Thyroid gland (tissue), 4 donors: Measurements from ENCODE around the gene IL24. TPM values are rescaled to one million over a fixed set of nuclear protein-coding genes. Genes with fewer than 3 reads are reported as not detected.

ENCODE experiments used
- DNase-seq, 2 donors: peaks; one replicate each; pipeline ENCODE4 v3.0.0-alpha.2; 2019
- H3K27ac ChIP-seq, 3 donors: fragments of 200-600 bp; sonication (generic); 1 replicate in 2 of 3; 2 replicates in 1 of 3; pipeline ENCODE4 v1.5.1; 2016 to 2019; ENCODE audit warnings: mild to moderate bottlenecking in 1 of 3, moderate library complexity in 1 of 3
- H3K27me3 ChIP-seq: fragments of 200-600 bp; sonication (generic); one replicate; pipeline ENCODE4 v1.5.1; 2019
- H3K36me3 ChIP-seq, 2 donors: fragments of 200-600 bp; sonication (generic); one replicate each; pipeline ENCODE4 v1.5.1; 2016 to 2019
- H3K4me1 ChIP-seq, 2 donors: fragments of 200-600 bp; sonication (generic); one replicate each; pipeline ENCODE4 v1.5.1; 2017 to 2019
- H3K4me3 ChIP-seq, 3 donors: fragments of 200-600 bp; sonication (generic); replicated peaks in 1 of 3; 1 replicate in 2 of 3; 2 replicates in 1 of 3; pipeline ENCODE4 v1.5.1; 2016; ENCODE audit warnings: mild to moderate bottlenecking in 1 of 3
- H3K9me3 ChIP-seq: fragments of 200-600 bp; sonication (generic); one replicate; pipeline ENCODE4 v1.5.1; 2017
- POLR2A ChIP-seq, 2 donors: fragments of 450-650 bp; IDR thresholded peaks; one replicate each; pipeline ENCODE4 v1.6.1; 2017; ENCODE audit warnings: antibody characterized with exemption in 2 of 2, mild to moderate bottlenecking in 2 of 2, moderate library complexity in 1 of 2
- WGBS, 2 donors: methylation state at CpG; one replicate each; pipeline ENCODE4 v1.1.5; 2017; 5-methylcytosine and 5-hydroxymethylcytosine counted together
- intact Hi-C: fragments of 100-400 bp; cut with DNase I; formaldehyde crosslinking; loops from one replicate; pipeline ENCODE4 v1.15.1; 2023
- total RNA-seq, 4 donors: library from RNA; depleted of rRNA; stranded (reverse); fragments of >200 nt; gene quantifications; one replicate each; pipeline ENCODE4 v1.2.3, GENCODE V29; 2016
- TF ChIP-seq, protein P1 (sequence below), 6 experiments: fragments of 200-600 bp in 3 of 6; fragments of 450-650 bp in 3 of 6; sonication (generic) in 3 of 6; IDR thresholded peaks; one replicate each; pipeline ENCODE4 v1.5.1; 2016 to 2019; ENCODE audit warnings: antibody characterized with exemption in 6 of 6, mild to moderate bottlenecking in 2 of 6, inconsistent platforms in 1 of 6, moderate library complexity in 1 of 6

IL24 gene
- total RNA-seq, 4 donors from 2014 or later, result not detected

DNA sequence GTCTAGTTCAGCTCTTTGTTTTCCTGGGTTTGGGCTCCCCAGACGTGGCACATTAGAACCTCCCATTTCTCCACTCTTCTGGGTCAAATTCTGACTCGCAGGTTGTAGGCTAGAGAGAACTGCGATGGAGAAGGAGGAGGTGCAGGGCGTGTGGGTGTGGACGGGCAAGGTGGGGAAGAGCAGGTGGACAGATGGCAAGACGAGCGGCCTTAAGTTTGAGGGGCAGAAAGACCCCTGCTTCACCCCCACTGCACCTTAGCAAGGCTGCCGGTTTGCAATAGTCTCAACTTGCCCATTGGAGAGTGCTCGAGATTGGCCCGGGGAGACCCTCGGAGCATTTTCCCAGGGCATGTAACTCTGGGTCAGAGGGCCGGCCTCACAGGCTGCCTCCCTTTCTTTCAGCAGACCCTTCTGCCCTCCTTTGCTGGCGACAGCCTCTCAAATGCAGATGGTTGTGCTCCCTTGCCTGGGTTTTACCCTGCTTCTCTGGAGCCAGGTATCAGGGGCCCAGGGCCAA lies 1.7 kb downstream of the IL24 start:
- no peak overlapping the region for H3K27ac ChIP-seq
- H3K9me3 ChIP-seq, result no peaks in the 10 kb centered on the region
- no peak for DNase-seq
- no peaks in the 10 kb centered on the region for H3K36me3 ChIP-seq
- peaks cover 0 to 21% of the 10 kb centered on the region in 2 donors for H3K4me1 ChIP-seq
- H3K27me3 ChIP-seq, result no peaks in the 10 kb centered on the region
- intact Hi-C loops, result no loop called here
- no peak overlapping the region for H3K4me3 ChIP-seq
- TF ChIP-seq POLR2A (IDR thresholded peaks at IDR 0.05), result no peak
- TF ChIP-seq, protein P1, sequence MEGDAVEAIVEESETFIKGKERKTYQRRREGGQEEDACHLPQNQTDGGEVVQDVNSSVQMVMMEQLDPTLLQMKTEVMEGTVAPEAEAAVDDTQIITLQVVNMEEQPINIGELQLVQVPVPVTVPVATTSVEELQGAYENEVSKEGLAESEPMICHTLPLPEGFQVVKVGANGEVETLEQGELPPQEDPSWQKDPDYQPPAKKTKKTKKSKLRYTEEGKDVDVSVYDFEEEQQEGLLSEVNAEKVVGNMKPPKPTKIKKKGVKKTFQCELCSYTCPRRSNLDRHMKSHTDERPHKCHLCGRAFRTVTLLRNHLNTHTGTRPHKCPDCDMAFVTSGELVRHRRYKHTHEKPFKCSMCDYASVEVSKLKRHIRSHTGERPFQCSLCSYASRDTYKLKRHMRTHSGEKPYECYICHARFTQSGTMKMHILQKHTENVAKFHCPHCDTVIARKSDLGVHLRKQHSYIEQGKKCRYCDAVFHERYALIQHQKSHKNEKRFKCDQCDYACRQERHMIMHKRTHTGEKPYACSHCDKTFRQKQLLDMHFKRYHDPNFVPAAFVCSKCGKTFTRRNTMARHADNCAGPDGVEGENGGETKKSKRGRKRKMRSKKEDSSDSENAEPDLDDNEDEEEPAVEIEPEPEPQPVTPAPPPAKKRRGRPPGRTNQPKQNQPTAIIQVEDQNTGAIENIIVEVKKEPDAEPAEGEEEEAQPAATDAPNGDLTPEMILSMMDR (IDR thresholded peaks at IDR 0.05), result no peak
- 89% methylated on average over 13 of the region's 13 CpGs for WGBS, 2 donors

DNA sequence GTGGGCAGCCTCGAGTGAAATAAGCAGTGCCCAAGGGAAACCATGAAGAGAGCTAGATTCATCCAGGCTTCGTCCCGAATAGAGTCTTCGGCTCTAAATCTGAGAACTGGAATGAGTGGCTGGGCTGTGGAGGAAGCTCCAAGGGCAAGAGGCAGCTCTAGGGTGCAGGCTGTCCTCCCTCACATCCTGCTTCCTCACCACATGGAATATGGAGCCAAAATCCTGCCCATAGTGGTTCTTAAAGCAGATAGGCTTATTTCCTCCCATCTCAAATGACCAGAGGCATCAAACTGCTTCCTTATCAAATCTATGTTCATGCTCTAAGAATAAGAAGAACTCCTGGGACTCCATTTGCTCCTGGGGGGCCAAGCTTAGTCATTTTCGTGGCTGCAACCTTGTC lies 2.5 kb downstream of the IL24 start:
- H3K4me1 ChIP-seq, result peaks cover 0 to 21% of the 10 kb centered on the region in 2 donors
- intact Hi-C loops, result loop anchor here (10.0 kb wide), 1 partner anchor 95 kb away; no protein-coding TSS in a partner anchor

DNA sequence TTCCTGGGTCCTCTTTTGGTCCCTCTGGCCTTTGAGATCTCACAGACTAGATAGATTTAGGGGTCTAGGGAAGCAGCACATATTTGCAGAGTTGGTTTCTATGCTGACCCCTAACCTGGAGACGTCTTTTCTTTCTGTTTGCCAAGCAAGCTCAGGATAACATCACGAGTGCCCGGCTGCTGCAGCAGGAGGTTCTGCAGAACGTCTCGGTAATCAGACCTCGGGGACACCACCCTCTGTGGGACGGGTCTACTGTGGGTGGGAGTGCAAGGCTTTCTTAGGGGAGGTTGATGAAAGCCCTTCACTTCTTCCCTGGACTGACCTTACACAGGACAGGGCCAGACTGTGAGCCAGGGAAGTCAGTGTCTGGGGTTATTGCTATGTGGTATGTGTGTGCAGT lies 2.9 kb downstream of the IL24 start:
- intact Hi-C loops, result loop anchor here (10.0 kb wide), 1 partner anchor 95 kb away; no protein-coding TSS in a partner anchor
- H3K9me3 ChIP-seq, result no peaks in the 10 kb centered on the region
- no peak overlapping the region for H3K27ac ChIP-seq
- peaks cover 0 to 20% of the 10 kb centered on the region in 2 donors for H3K4me1 ChIP-seq
- TF ChIP-seq POLR2A (IDR thresholded peaks at IDR 0.05), result no peak
- TF ChIP-seq, protein P1 (IDR thresholded peaks at IDR 0.05), result no peak
- H3K27me3 ChIP-seq, result no peaks in the 10 kb centered on the region
- WGBS, 2 donors, result 83 to 88% methylated on average over 7 of the region's 7 CpGs
- no peak for DNase-seq
- no peaks in the 10 kb centered on the region for H3K36me3 ChIP-seq
- no peak overlapping the region for H3K4me3 ChIP-seq

More for the DNA sequence above, 2.5 kb downstream of the IL24 start:
- TF ChIP-seq, protein P1 (IDR thresholded peaks at IDR 0.05), result no peak
- no peak for TF ChIP-seq POLR2A (IDR thresholded peaks at IDR 0.05)
- Histone ChIP-seq H3K27ac (no peak overlapping the region), H3K9me3 (no peaks in the 10 kb centered on the region), H3K27me3 (no peaks in the 10 kb centered on the region), H3K4me3 (no peak overlapping the region), H3K36me3 (no peaks in the 10 kb centered on the region)
- WGBS, 2 donors, result 70 to 73% methylated on average over 5 of the region's 5 CpGs
- DNase-seq, result no peak

DNA sequence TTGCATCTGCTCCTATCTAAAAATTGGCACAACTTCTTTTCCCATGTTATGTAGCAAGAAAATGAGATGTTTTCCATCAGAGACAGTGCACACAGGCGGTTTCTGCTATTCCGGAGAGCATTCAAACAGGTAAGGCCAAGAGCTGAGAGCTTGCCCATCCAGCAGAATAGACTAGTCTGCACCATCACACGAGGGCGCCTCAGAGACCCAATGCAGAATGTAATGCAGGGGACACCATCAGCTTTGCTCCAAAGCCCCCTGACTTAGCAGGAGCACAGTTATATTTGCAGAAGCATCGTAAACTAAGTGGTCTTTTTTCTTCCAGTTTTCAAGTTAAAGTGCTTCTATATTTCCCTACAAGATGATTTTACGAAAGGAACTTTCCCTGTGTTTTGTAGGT lies 4.7 kb downstream of the IL24 start:
- H3K27me3 ChIP-seq, result no peaks in the 10 kb centered on the region
- 89 to 94% methylated on average over 6 of the region's 6 CpGs for WGBS, 2 donors
- no peak for TF ChIP-seq POLR2A (IDR thresholded peaks at IDR 0.05)
- TF ChIP-seq, protein P1 (IDR thresholded peaks at IDR 0.05), result no peak
- peaks cover 0 to 11% of the 10 kb centered on the region in 2 donors for H3K4me1 ChIP-seq
- H3K4me3 ChIP-seq, result no peak overlapping the region
- intact Hi-C loops, result loop anchor here (10.0 kb wide), 1 partner anchor 97 kb away; no protein-coding TSS in a partner anchor
- H3K36me3 ChIP-seq, result no peaks in the 10 kb centered on the region
- H3K27ac ChIP-seq, result no peak overlapping the region
- no peak for DNase-seq
- no peaks in the 10 kb centered on the region for H3K9me3 ChIP-seq

DNA sequence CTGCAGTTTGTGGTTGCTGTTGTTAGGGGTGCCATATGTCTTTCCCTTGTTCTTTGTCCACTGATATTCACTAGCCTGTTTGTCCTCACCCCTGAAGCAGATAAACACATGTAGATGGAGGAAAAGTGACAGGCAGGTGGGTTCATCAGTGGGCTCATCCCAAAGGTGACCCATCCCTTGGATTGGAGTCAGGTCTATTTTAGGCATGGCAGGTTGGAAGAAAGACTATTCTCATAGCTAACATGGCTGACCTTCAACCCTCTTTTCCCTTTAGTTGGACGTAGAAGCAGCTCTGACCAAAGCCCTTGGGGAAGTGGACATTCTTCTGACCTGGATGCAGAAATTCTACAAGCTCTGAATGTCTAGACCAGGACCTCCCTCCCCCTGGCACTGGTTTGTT lies 5.5 kb downstream of the IL24 start:
- H3K36me3 ChIP-seq, result no peaks in the 10 kb centered on the region
- no peak for DNase-seq
- intact Hi-C loops, result loop anchor here (10.0 kb wide), 1 partner anchor 98 kb away; no protein-coding TSS in a partner anchor
- peaks cover 0 to 11% of the 10 kb centered on the region in 2 donors for H3K4me1 ChIP-seq
- no peaks in the 10 kb centered on the region for H3K27me3 ChIP-seq
- 81 to 100% methylated on average over 1 of the region's 1 CpG for WGBS, 2 donors
- no peak overlapping the region for H3K4me3 ChIP-seq
- H3K9me3 ChIP-seq, result no peaks in the 10 kb centered on the region
- no peak overlapping the region for H3K27ac ChIP-seq
- TF ChIP-seq, protein P1 (IDR thresholded peaks at IDR 0.05), result no peak
- TF ChIP-seq POLR2A (IDR thresholded peaks at IDR 0.05), result no peak
